ENCODE results near the gene CMTM8.

Gene CMTM8

GRCh38 chr3:32292085-32292796 is 53.8 kb downstream of the CMTM8 start:
- Histone ChIP-seq H3K27ac (ENCODE audit: low read depth, low read length) (no peak overlapping the region), H3K4me1 (ENCODE audit: control insufficient read depth in 1 of 2, insufficient read depth in 2 of 2, low read length in 2 of 2) (peaks cover 0 to 2% of the 10 kb centered on the region in 2 experiments), H3K4me3 (ENCODE audit: low read depth, low read length) (no peak overlapping the region), H2BK5ac (ENCODE audit: low read depth, low read length, poor library complexity) (no peak overlapping the region), H3K79me1 (ENCODE audit: low read length) (no peaks in the 10 kb centered on the region), H3K36me3 (ENCODE audit: control insufficient read depth in 1 of 2, insufficient read depth in 2 of 2, low read length in 2 of 2) (no peaks in the 10 kb centered on the region), H3K23ac (ENCODE audit: low read length) (no peak overlapping the region), H3K4ac (ENCODE audit: low read depth, low read length) (no peak overlapping the region), H2AFZ (ENCODE audit: insufficient read depth, low read length, poor library complexity) (no peak overlapping the region), H4K91ac (ENCODE audit: low read depth, low read length) (no peak overlapping the region), H2BK12ac (ENCODE audit: low read length) (no peak overlapping the region), H3K4me2 (ENCODE audit: low read length) (no peak overlapping the region), H3K14ac (ENCODE audit: low read length) (no peak overlapping the region), H4K8ac (ENCODE audit: low read depth, low read length) (no peak overlapping the region), H4K12ac (ENCODE audit: low read depth, low read length) (no peak overlapping the region), H2AK5ac (ENCODE audit: low read length) (no peak overlapping the region), H3K9ac (ENCODE audit: low read length) (no peak overlapping the region), H3K18ac (ENCODE audit: low read length) (no peak overlapping the region), H3K27me3 (ENCODE audit: insufficient read depth, low read length) (no peaks in the 10 kb centered on the region), H2BK120ac (ENCODE audit: insufficient read depth, low read length, poor library complexity) (no peak overlapping the region), H3K79me2 (ENCODE audit: control insufficient read depth, insufficient read depth, low read length, poor library complexity) (no peaks in the 10 kb centered on the region), H3K9me3 (ENCODE audit: insufficient read depth, low read depth, low read length) (no peaks in the 10 kb centered on the region)
- no CpG with 5 or more reads among the region's 7 CpGs for WGBS (ENCODE audit: extremely low coverage, insufficient coverage, insufficient read length)
- peak in 1 of 2 donors; percentile 18 for DNase-seq

- no peak overlapping the region for H2AFZ ChIP-seq (ENCODE audit: insufficient read depth, low read length, poor library complexity)
- H4K12ac ChIP-seq (ENCODE audit: low read depth, low read length) = no peak overlapping the region
- WGBS (ENCODE audit: extremely low coverage, insufficient coverage, insufficient read length) = no CpG with 5 or more reads among the region's 3 CpGs
- no peak overlapping the region for H2BK120ac ChIP-seq (ENCODE audit: insufficient read depth, low read length, poor library complexity)
- H3K4me2 ChIP-seq (ENCODE audit: low read length) = no peak overlapping the region
- H2BK12ac ChIP-seq (ENCODE audit: low read length) = no peak overlapping the region
- no peak overlapping the region for H3K27ac ChIP-seq (ENCODE audit: low read depth, low read length)
- no peak overlapping the region for H4K91ac ChIP-seq (ENCODE audit: low read depth, low read length)
- no peak overlapping the region for H3K4me3 ChIP-seq (ENCODE audit: low read depth, low read length)
- no peak overlapping the region for H3K4ac ChIP-seq (ENCODE audit: low read depth, low read length)
- H3K18ac ChIP-seq (ENCODE audit: low read length) = no peak overlapping the region
- H2BK5ac ChIP-seq (ENCODE audit: low read depth, low read length, poor library complexity) = no peak overlapping the region
- no peaks in the 10 kb centered on the region for H3K27me3 ChIP-seq (ENCODE audit: insufficient read depth, low read length)
- no peaks in the 10 kb centered on the region for H3K9me3 ChIP-seq (ENCODE audit: insufficient read depth, low read depth, low read length)
- H3K9ac ChIP-seq (ENCODE audit: low read length) = no peak overlapping the region
- no peaks in the 10 kb centered on the region for H3K36me3 ChIP-seq (ENCODE audit: control insufficient read depth in 1 of 2, insufficient read depth in 2 of 2, low read length in 2 of 2)
- H4K8ac ChIP-seq (ENCODE audit: low read depth, low read length) = no peak overlapping the region
- H3K23ac ChIP-seq (ENCODE audit: low read length) = no peak overlapping the region
- H3K4me1 ChIP-seq (ENCODE audit: control insufficient read depth in 1 of 2, insufficient read depth in 2 of 2, low read length in 2 of 2) = peaks cover 0 to 2% of the 10 kb centered on the region in 2 experiments
- H2AK5ac ChIP-seq (ENCODE audit: low read length) = no peak overlapping the region
- no peaks in the 10 kb centered on the region for H3K79me1 ChIP-seq (ENCODE audit: low read length)
- no peak overlapping the region for H3K14ac ChIP-seq (ENCODE audit: low read length)
- peak in 1 of 2 donors; percentile 50 for DNase-seq
- no peaks in the 10 kb centered on the region for H3K79me2 ChIP-seq (ENCODE audit: control insufficient read depth, insufficient read depth, low read length, poor library complexity)
Observed at GRCh38 chr3:32293903-32294302, 55.4 kb downstream of the CMTM8 start.

DNA sequence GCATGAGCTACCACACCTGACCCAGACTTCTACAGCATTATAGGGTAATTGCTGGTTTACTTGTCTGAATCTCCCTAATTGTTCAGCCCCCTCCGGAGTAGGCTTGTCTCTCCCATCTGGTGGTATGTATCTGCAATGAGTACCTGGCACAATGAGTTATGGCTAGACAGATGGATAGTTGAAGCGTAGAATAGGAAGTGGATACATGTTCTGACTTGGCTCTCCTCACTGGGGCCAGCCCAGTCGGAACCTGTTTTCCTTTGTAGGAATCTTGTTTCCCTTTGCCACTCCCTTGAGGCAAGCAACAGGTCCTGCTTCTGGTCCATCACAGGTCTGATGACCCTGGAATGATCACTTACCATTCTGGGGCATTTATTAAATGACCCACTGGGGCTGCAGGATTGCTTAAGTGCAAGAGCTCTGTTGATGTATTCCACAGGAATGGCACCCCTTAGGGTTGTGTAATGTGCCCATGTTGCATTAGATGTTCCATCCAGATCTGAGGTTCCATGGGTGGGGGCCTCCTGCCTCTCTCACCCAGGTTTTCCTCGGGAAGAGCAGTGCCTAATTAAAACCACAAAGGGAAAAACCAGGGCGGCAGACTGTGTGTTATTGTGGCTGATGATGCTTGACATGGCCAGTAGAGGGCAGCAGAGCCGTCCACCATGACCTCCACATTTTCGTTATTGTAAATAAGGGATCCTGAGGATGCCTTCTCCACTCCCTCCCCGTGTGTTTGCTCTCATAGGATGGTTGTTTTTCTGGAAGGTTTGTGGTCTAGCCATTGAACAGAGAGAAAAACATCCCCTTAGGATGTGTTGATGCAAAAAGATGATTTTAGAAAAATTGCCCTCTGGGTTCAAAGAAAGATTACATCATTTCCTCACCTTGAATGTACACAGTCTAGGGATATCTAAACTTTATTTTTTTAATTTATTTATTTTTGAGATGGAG is 58.0 kb downstream of the CMTM8 start:
- no peaks in the 10 kb centered on the region for H3K36me3 ChIP-seq (ENCODE audit: control insufficient read depth in 1 of 2, insufficient read depth in 2 of 2, low read length in 2 of 2)
- H3K9me3 ChIP-seq (ENCODE audit: insufficient read depth, low read depth, low read length) = no peaks in the 10 kb centered on the region
- H3K27ac ChIP-seq (ENCODE audit: low read depth, low read length) = no peak overlapping the region
- H3K79me2 ChIP-seq (ENCODE audit: control insufficient read depth, insufficient read depth, low read length, poor library complexity) = no peaks in the 10 kb centered on the region
- H3K4me3 ChIP-seq (ENCODE audit: low read depth, low read length) = no peak overlapping the region
- H3K4ac ChIP-seq (ENCODE audit: low read depth, low read length) = no peak overlapping the region
- no peaks in the 10 kb centered on the region for H3K79me1 ChIP-seq (ENCODE audit: low read length)
- H3K23ac ChIP-seq (ENCODE audit: low read length) = no peak overlapping the region
- H3K18ac ChIP-seq (ENCODE audit: low read length) = no peak overlapping the region
- H3K4me2 ChIP-seq (ENCODE audit: low read length) = no peak overlapping the region
- H4K12ac ChIP-seq (ENCODE audit: low read depth, low read length) = no peak overlapping the region
- WGBS (ENCODE audit: extremely low coverage, insufficient coverage, insufficient read length) = no CpG with 5 or more reads among the region's 8 CpGs
- no peak overlapping the region for H4K8ac ChIP-seq (ENCODE audit: low read depth, low read length)
- DNase-seq = peak; percentile 63 to 79
- no peak overlapping the region for H2BK120ac ChIP-seq (ENCODE audit: insufficient read depth, low read length, poor library complexity)
- H3K27me3 ChIP-seq (ENCODE audit: insufficient read depth, low read length) = no peaks in the 10 kb centered on the region
- no peak overlapping the region for H2AK5ac ChIP-seq (ENCODE audit: low read length)
- peaks cover 0 to 2% of the 10 kb centered on the region in 2 experiments for H3K4me1 ChIP-seq (ENCODE audit: control insufficient read depth in 1 of 2, insufficient read depth in 2 of 2, low read length in 2 of 2)
- no peak overlapping the region for H2BK12ac ChIP-seq (ENCODE audit: low read length)
- H3K9ac ChIP-seq (ENCODE audit: low read length) = no peak overlapping the region
- H3K14ac ChIP-seq (ENCODE audit: low read length) = no peak overlapping the region
- no peak overlapping the region for H2AFZ ChIP-seq (ENCODE audit: insufficient read depth, low read length, poor library complexity)
- H4K91ac ChIP-seq (ENCODE audit: low read depth, low read length) = no peak overlapping the region
- no peak overlapping the region for H2BK5ac ChIP-seq (ENCODE audit: low read depth, low read length, poor library complexity)

- WGBS (ENCODE audit: extremely low coverage, insufficient coverage, insufficient read length) = no CpG with 5 or more reads among the region's 5 CpGs
- H4K12ac ChIP-seq (ENCODE audit: low read depth, low read length) = no peak overlapping the region
- DNase-seq = peak; percentile 77 to 81
- no peak overlapping the region for H3K9ac ChIP-seq (ENCODE audit: low read length)
- H3K18ac ChIP-seq (ENCODE audit: low read length) = no peak overlapping the region
- no peak overlapping the region for H2AK5ac ChIP-seq (ENCODE audit: low read length)
- no peak overlapping the region for H2AFZ ChIP-seq (ENCODE audit: insufficient read depth, low read length, poor library complexity)
- no peak overlapping the region for H2BK120ac ChIP-seq (ENCODE audit: insufficient read depth, low read length, poor library complexity)
- no peaks in the 10 kb centered on the region for H3K79me2 ChIP-seq (ENCODE audit: control insufficient read depth, insufficient read depth, low read length, poor library complexity)
- H3K14ac ChIP-seq (ENCODE audit: low read length) = no peak overlapping the region
- H3K27me3 ChIP-seq (ENCODE audit: insufficient read depth, low read length) = no peaks in the 10 kb centered on the region
- no peaks in the 10 kb centered on the region for H3K36me3 ChIP-seq (ENCODE audit: control insufficient read depth in 1 of 2, insufficient read depth in 2 of 2, low read length in 2 of 2)
- no peaks in the 10 kb centered on the region for H3K9me3 ChIP-seq (ENCODE audit: insufficient read depth, low read depth, low read length)
- H2BK5ac ChIP-seq (ENCODE audit: low read depth, low read length, poor library complexity) = no peak overlapping the region
- no peak overlapping the region for H2BK12ac ChIP-seq (ENCODE audit: low read length)
- peaks cover 0 to 2% of the 10 kb centered on the region in 2 experiments for H3K4me1 ChIP-seq (ENCODE audit: control insufficient read depth in 1 of 2, insufficient read depth in 2 of 2, low read length in 2 of 2)
- H4K8ac ChIP-seq (ENCODE audit: low read depth, low read length) = no peak overlapping the region
- H3K27ac ChIP-seq (ENCODE audit: low read depth, low read length) = no peak overlapping the region
- H3K23ac ChIP-seq (ENCODE audit: low read length) = no peak overlapping the region
- no peaks in the 10 kb centered on the region for H3K79me1 ChIP-seq (ENCODE audit: low read length)
- H3K4ac ChIP-seq (ENCODE audit: low read depth, low read length) = no peak overlapping the region
- H3K4me2 ChIP-seq (ENCODE audit: low read length) = no peak overlapping the region
- H3K4me3 ChIP-seq (ENCODE audit: low read depth, low read length) = no peak overlapping the region
- H4K91ac ChIP-seq (ENCODE audit: low read depth, low read length) = no peak overlapping the region
Observed at GRCh38 chr3:32297366-32297765, 58.9 kb downstream of the CMTM8 start.

All from trophoblast cell (in vitro differentiated cells and primary cell).